A673 (cell line): Measurements from ENCODE around the gene DNAJC22. TPM values are rescaled to one million over a fixed set of nuclear protein-coding genes. Genes with fewer than 3 reads are reported as not detected.

ENCODE experiments used
- Bru-seq: library from RNA; stranded (reverse); fragments of 400-500 nt; gene quantifications from one replicate; lab custom pipeline; 2021; lab: Mats Ljungman, UMichigan
- BruChase-seq, 2 experiments: library from RNA; stranded (reverse); fragments of 400-500 nt; gene quantifications; one replicate each; lab custom pipeline; 2021; lab: Mats Ljungman, UMichigan
- BruUV-seq: library from RNA; stranded (reverse); fragments of 400-500 nt; replicated peaks from 2 replicates; lab custom pipeline; 2021; lab: Mats Ljungman, UMichigan
- CTCF ChIA-PET: fragments of 300-600 bp; sonication (Branson Sonifier 250); formaldehyde crosslinking; loops from one replicate; lab custom pipeline; 2022; ENCODE audit warnings: antibody characterized with exemption; lab: Charles Lee
- POLR2A ChIA-PET: fragments of 300-600 bp; sonication (Branson Sonifier 250); formaldehyde crosslinking; loops from one replicate; lab custom pipeline; 2022; ENCODE audit warnings: antibody characterized with exemption; ENCODE audit not compliant: low non-redundant PET; lab: Charles Lee
- DNase-seq: peaks from one replicate; pipeline ENCODE4 v3.0.0-alpha.2; 2015; ENCODE audit warnings: low spot score
- H3K27ac ChIP-seq: fragments of 200-600 bp; sonication (generic); 2 replicates; pipeline ENCODE4 v1.5.1; 2016; ENCODE audit warnings: mixed run types, low read depth, mild to moderate bottlenecking, mixed read lengths, antibody characterized with exemption, low read length; ENCODE audit not compliant: poor library complexity, severe bottlenecking
- H3K27me3 ChIP-seq: fragments of 200-600 bp; sonication (generic); replicated peaks from 2 replicates; pipeline ENCODE4 v1.6.1; 2017; ENCODE audit warnings: mixed run types, low read depth, mild to moderate bottlenecking, mixed read lengths, antibody characterized with exemption, low read length; ENCODE audit not compliant: insufficient read depth, poor library complexity
- H3K36me3 ChIP-seq: fragments of 200-600 bp; sonication (generic); 2 replicates; pipeline ENCODE4 v1.6.1; 2016; ENCODE audit warnings: mixed run types, mild to moderate bottlenecking, mixed read lengths, antibody characterized with exemption, low read length; ENCODE audit not compliant: insufficient read depth, poor library complexity, severe bottlenecking
- H3K4me1 ChIP-seq: fragments of 200-600 bp; sonication (generic); 2 replicates; pipeline ENCODE4 v1.6.1; 2017; ENCODE audit warnings: mixed run types, mild to moderate bottlenecking, mixed read lengths, antibody characterized with exemption, low read length; ENCODE audit not compliant: insufficient read depth, poor library complexity, severe bottlenecking
- H3K4me3 ChIP-seq: fragments of 200-600 bp; sonication (generic); 2 replicates; pipeline ENCODE4 v1.5.1; 2016; ENCODE audit warnings: low read depth, mixed run types, mild to moderate bottlenecking, mixed read lengths, low read length; ENCODE audit not compliant: poor library complexity, severe bottlenecking
- H3K9me3 ChIP-seq: fragments of 200-600 bp; sonication (generic); 2 replicates; pipeline ENCODE4 v1.6.1; 2016; ENCODE audit warnings: mixed run types, low read depth, mild to moderate bottlenecking, mixed read lengths, antibody characterized with exemption, low read length; ENCODE audit not compliant: poor library complexity, severe bottlenecking
- CTCF ChIP-seq: fragments of 300-800, 200-600 bp; sonication (generic); conservative IDR thresholded peaks from 2 replicates; pipeline ENCODE4 v1.5.1; 2017; ENCODE audit warnings: low read depth, mild to moderate bottlenecking, antibody characterized with exemption, low read length, moderate library complexity, mixed read lengths
- EZH2 ChIP-seq: fragments of 200-600 bp; sonication (generic); IDR thresholded peaks from 2 replicates; pipeline ENCODE4 v1.6.1; 2017; ENCODE audit warnings: borderline replicate concordance, low read depth, mild to moderate bottlenecking, mixed read lengths, antibody characterized with exemption, low read length; ENCODE audit not compliant: poor library complexity, severe bottlenecking
- intact Hi-C: fragments of 100-400 bp; cut with micrococcal nuclease; formaldehyde crosslinking; loops from one replicate; pipeline ENCODE4 v1.10.0; 2022; ENCODE audit not compliant: unreplicated experiment
- long read RNA-seq: library from polyadenylated mRNA; stranded (forward); transcript quantifications from one replicate; pipeline ENCODE4 v2.0.0, GENCODE V29; 2022
- total RNA-seq: library from RNA; stranded (reverse); gene quantifications from 2 replicates; pipeline ENCODE4 v1.2.3, GENCODE V29; 2021

The DNAJC22 gene
- total RNA-seq = 1.9 and 3.0 TPM in 2 replicates
- Bru-seq, nascent RNA = percentile 41 among the genes with signal in this experiment
- percentile 48 among the genes with signal in this experiment for BruChase-seq, experiment 1, labeled RNA remaining after a 2-hour chase
- BruChase-seq, experiment 2, labeled RNA remaining after a 6-hour chase = percentile 59 among the genes with signal in this experiment
- long read RNA-seq, partial matches to known transcripts = 3 of 6 reads
- long read RNA-seq, other reads (novel, unspliced or antisense) = 3 of 6 reads

GRCh38 chr12:49346659-49347310, at the start of gene DNAJC22:
Gene DNAJC22 (plus strand): TSS chr12:49346888. CDS start chr12:49348873, 1,985 bp downstream.
- Histone ChIP-seq H3K27me3 (peaks cover 14% of the 10 kb centered on the region), H3K36me3 (no peaks in the 10 kb centered on the region), H3K27ac (no peak within 1 kb of the TSS), H3K9me3 (no peaks in the 10 kb centered on the region), H3K4me1 (peaks cover 37% of the 10 kb centered on the region), H3K4me3 (peak within 1 kb of the TSS; percentile 51)
- intact Hi-C loops = loop anchor here (2.0 kb wide), 1 partner anchor 58 kb away; no protein-coding TSS in a partner anchor
- ChIA-PET CTCF (interaction anchor here (0.5 to 2.0 kb wide), 9 partner anchors 9 to 233 kb away, joined by 3 to 18 read pairs (median 3); partner anchors contain the start of gene C1QL4), POLR2A (interaction anchor here (0.6 kb wide), 1 partner anchor 754 kb away, joined by 4 read pairs; no protein-coding TSS in a partner anchor)
- TF ChIP-seq CTCF (no peak), EZH2 (no peak)
- peak; percentile 58 for DNase-seq
- BruUV-seq = no TSS peak

GRCh38 chr12:49297695-49298060, 49.0 kb upstream of the DNAJC22 start:
- intact Hi-C loops = no loop called here
- CTCF ChIA-PET = no interaction called here

GRCh38 chr12:49298160-49298559, 48.5 kb upstream of the DNAJC22 start:
- CTCF ChIA-PET = no interaction called here
- no peak for TF ChIP-seq CTCF
- no peaks in the 10 kb centered on the region for H3K27me3 ChIP-seq
- no peak overlapping the region for H3K27ac ChIP-seq
- no TSS peak for BruUV-seq
- intact Hi-C loops = no loop called here
- no peak for DNase-seq
- H3K9me3 ChIP-seq = no peaks in the 10 kb centered on the region
- H3K4me1 ChIP-seq = peaks cover 12% of the 10 kb centered on the region
- POLR2A ChIA-PET = no interaction called here
- H3K36me3 ChIP-seq = no peaks in the 10 kb centered on the region
- no peak overlapping the region for H3K4me3 ChIP-seq

More at GRCh38 chr12:49297695-49298060, 49.0 kb upstream of the DNAJC22 start:
- Histone ChIP-seq H3K27me3 (no peaks in the 10 kb centered on the region), H3K4me1 (peaks cover 17% of the 10 kb centered on the region), H3K4me3 (no peak overlapping the region), H3K9me3 (no peaks in the 10 kb centered on the region), H3K36me3 (no peaks in the 10 kb centered on the region), H3K27ac (no peak overlapping the region)
- BruUV-seq = no TSS peak
- no peak for DNase-seq
- TF ChIP-seq EZH2 = no peak
- no peak for TF ChIP-seq CTCF
- POLR2A ChIA-PET = no interaction called here
